ENCODE data around the gene RASL10B. TPM values are rescaled to one million over a fixed set of nuclear protein-coding genes. Genes with fewer than 3 reads are reported as not detected.
"Not testable (repeated sequence)": the region's sequence is repeated elsewhere in the genome, so short reads cannot be mapped to it uniquely, and the experiment has no call there.

The RASL10B gene
- polyA plus RNA-seq, 1 donor (not counting 4 experiments of a cell fraction or from before 2014, with no cell fraction given) = 0.07 TPM

DNA sequence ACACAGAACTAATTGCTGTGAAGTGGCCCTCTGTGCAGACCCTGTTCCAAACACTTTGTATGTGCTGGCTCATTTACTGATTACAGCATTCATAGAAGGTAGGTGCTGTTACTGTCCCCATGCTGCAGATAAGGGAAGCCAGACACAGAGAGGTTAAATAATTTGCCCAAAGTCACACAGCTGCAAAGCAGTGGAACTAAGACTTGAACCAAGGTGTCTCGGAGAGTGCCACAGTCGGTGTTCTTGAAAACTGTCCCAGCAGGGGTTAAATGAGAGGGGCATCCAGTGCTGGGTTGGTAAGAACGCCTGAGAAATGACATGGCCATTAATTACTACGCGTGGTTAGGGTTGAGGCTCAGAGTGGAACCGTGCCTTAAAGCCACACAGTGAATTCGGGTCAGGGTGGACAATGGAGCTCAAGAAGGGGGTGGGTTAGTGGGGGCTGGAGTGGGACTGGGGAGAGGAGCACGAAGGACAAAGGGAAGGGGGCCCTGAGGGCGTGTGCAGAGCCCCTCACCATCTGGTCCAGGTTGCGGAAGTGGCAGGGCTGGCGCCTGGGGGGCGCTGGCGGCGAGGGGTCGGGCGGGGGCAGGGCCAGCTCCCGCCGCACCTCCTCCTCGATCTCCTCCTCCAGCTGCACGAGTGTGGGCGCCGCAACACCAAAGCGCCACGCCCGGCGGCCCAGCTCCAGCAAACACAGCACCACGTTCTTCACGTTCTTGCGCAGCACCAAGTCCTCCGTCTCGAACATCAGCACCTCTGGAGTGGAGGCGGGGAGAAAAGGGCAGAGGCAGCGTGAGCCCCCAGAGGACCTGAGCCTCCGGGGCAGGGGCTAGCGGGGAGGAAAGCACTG is 18.3 kb downstream of the RASL10B start:
- dilution Hi-C loops (cut with MboI; ENCODE audit: extremely low pct_ligation_motif_present, low sequenced_read_pairs) = no loop called here
- peaks cover 3% of the 10 kb centered on the region for H3K9me1 ChIP-seq (ENCODE audit: control insufficient read depth, extremely low read depth, insufficient read depth, low read length)
- H2AFZ ChIP-seq (ENCODE audit: control insufficient read depth, low read length) = peak overlapping the region; percentile 33
- no peaks in the 10 kb centered on the region for H3K9me3 ChIP-seq (ENCODE audit: control insufficient read depth, low read depth, low read length)
- H4K20me1 ChIP-seq (ENCODE audit: control insufficient read depth, extremely low read depth, insufficient read depth, low read length) = no peaks in the 10 kb centered on the region
- H3K79me2 ChIP-seq (ENCODE audit: control insufficient read depth, insufficient read depth, low read length) = no peaks in the 10 kb centered on the region
- peak overlapping the region; percentile 25 for H3K4me2 ChIP-seq (ENCODE audit: control insufficient read depth, extremely low read depth, insufficient read depth, low read depth, low read length)
- no peaks in the 10 kb centered on the region for H3K27me3 ChIP-seq (ENCODE audit: control insufficient read depth, extremely low read depth, insufficient read depth, low read length)
- TF ChIP-seq EZH2 (IDR thresholded peaks at IDR 0.05; ENCODE audit: low read length) = no peak
- TF ChIP-seq, protein P1, sequence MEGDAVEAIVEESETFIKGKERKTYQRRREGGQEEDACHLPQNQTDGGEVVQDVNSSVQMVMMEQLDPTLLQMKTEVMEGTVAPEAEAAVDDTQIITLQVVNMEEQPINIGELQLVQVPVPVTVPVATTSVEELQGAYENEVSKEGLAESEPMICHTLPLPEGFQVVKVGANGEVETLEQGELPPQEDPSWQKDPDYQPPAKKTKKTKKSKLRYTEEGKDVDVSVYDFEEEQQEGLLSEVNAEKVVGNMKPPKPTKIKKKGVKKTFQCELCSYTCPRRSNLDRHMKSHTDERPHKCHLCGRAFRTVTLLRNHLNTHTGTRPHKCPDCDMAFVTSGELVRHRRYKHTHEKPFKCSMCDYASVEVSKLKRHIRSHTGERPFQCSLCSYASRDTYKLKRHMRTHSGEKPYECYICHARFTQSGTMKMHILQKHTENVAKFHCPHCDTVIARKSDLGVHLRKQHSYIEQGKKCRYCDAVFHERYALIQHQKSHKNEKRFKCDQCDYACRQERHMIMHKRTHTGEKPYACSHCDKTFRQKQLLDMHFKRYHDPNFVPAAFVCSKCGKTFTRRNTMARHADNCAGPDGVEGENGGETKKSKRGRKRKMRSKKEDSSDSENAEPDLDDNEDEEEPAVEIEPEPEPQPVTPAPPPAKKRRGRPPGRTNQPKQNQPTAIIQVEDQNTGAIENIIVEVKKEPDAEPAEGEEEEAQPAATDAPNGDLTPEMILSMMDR (optimal IDR thresholded peaks at IDR 0.05 in 1 of 3, IDR thresholded peaks at IDR 0.05 in 1 of 3, conservative IDR thresholded peaks at IDR 0.05 in 1 of 3; ENCODE audit: extremely low read depth in 1 of 3, insufficient read depth in 2 of 3, low read length in 3 of 3) = no peak
- no peak overlapping the region for H3K27ac ChIP-seq (ENCODE audit: control insufficient read depth, insufficient read depth, low read length)
- FAIRE-seq (no peak), DNase-seq (ENCODE audit: low read depth, low spot score) (no peak)
- no peak overlapping the region for H3K9ac ChIP-seq (ENCODE audit: control insufficient read depth, extremely low read depth, insufficient read depth, low read length)
- peaks cover 28% of the 10 kb centered on the region for H3K4me1 ChIP-seq (ENCODE audit: control insufficient read depth, extremely low read depth, insufficient read depth, low read length)
- H3K36me3 ChIP-seq (ENCODE audit: control insufficient read depth in 2 of 2, extremely low read depth in 1 of 2, insufficient read depth in 2 of 2, low read length in 2 of 2) = no peaks in the 10 kb centered on the region
- no peak overlapping the region for H3K4me3 ChIP-seq (ENCODE audit: control insufficient read depth in 2 of 3, extremely low read depth in 1 of 3, insufficient read depth in 2 of 3, low read depth in 1 of 3, low read length in 3 of 3)

GRCh38 chr17:35750526-35751395 is 19.3 kb downstream of the RASL10B start:
- dilution Hi-C loops (cut with MboI; ENCODE audit: extremely low pct_ligation_motif_present, low sequenced_read_pairs) = no loop called here
- Histone ChIP-seq H3K36me3 (ENCODE audit: control insufficient read depth in 2 of 2, extremely low read depth in 1 of 2, insufficient read depth in 2 of 2, low read length in 2 of 2) (no peaks in the 10 kb centered on the region), H3K27me3 (ENCODE audit: control insufficient read depth, extremely low read depth, insufficient read depth, low read length) (no peaks in the 10 kb centered on the region), H3K9me3 (ENCODE audit: control insufficient read depth, low read depth, low read length) (no peaks in the 10 kb centered on the region), H2AFZ (ENCODE audit: control insufficient read depth, low read length) (no peak overlapping the region), H3K27ac (ENCODE audit: control insufficient read depth, insufficient read depth, low read length) (no peak overlapping the region), H3K4me3 (ENCODE audit: control insufficient read depth in 2 of 3, extremely low read depth in 1 of 3, insufficient read depth in 2 of 3, low read depth in 1 of 3, low read length in 3 of 3) (no peak overlapping the region), H4K20me1 (ENCODE audit: control insufficient read depth, extremely low read depth, insufficient read depth, low read length) (no peaks in the 10 kb centered on the region), H3K9me1 (ENCODE audit: control insufficient read depth, extremely low read depth, insufficient read depth, low read length) (peaks cover 3% of the 10 kb centered on the region), H3K79me2 (ENCODE audit: control insufficient read depth, insufficient read depth, low read length) (no peaks in the 10 kb centered on the region), H3K4me1 (ENCODE audit: control insufficient read depth, extremely low read depth, insufficient read depth, low read length) (peaks cover 28% of the 10 kb centered on the region), H3K4me2 (ENCODE audit: control insufficient read depth, extremely low read depth, insufficient read depth, low read depth, low read length) (peak overlapping the region; percentile 25), H3K9ac (ENCODE audit: control insufficient read depth, extremely low read depth, insufficient read depth, low read length) (no peak overlapping the region)
- no peak for FAIRE-seq
- DNase-seq (ENCODE audit: low read depth, low spot score) = no peak
- TF ChIP-seq, protein P1 (optimal IDR thresholded peaks at IDR 0.05 in 1 of 3, IDR thresholded peaks at IDR 0.05 in 1 of 3, conservative IDR thresholded peaks at IDR 0.05 in 1 of 3; ENCODE audit: extremely low read depth in 1 of 3, insufficient read depth in 2 of 3, low read length in 3 of 3) = no peak
- TF ChIP-seq EZH2 (IDR thresholded peaks at IDR 0.05; ENCODE audit: low read length) = no peak

DNA sequence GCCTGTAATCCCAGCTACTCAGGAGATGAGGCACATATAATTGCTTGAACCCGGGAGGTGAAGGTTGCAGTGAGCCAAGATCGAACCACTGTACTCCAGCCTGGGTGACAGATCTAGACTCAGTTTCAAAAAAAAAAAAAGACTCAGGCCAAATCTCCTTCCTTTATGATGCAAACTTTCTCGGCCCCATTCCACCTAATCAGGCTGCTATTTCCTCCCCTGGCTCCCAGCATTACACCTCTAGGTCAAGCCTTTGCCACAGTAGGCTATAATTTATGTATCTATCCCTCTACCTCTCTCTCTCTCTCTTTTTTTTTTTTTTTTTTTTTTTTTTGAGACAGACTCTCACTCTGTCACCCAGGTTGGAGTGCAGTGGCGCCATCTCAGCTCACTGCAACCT is 20.1 kb downstream of the RASL10B start:
- H3K27me3 ChIP-seq (ENCODE audit: control insufficient read depth, extremely low read depth, insufficient read depth, low read length); DNase-seq (ENCODE audit: low read depth, low spot score); dilution Hi-C loops (cut with MboI; ENCODE audit: extremely low pct_ligation_motif_present, low sequenced_read_pairs); H3K4me3 ChIP-seq (ENCODE audit: control insufficient read depth in 2 of 3, extremely low read depth in 1 of 3, insufficient read depth in 2 of 3, low read depth in 1 of 3, low read length in 3 of 3); H3K36me3 ChIP-seq (ENCODE audit: control insufficient read depth in 2 of 2, extremely low read depth in 1 of 2, insufficient read depth in 2 of 2, low read length in 2 of 2); H3K9me1 ChIP-seq (ENCODE audit: control insufficient read depth, extremely low read depth, insufficient read depth, low read length); H3K79me2 ChIP-seq (ENCODE audit: control insufficient read depth, insufficient read depth, low read length); H3K27ac ChIP-seq (ENCODE audit: control insufficient read depth, insufficient read depth, low read length); H3K4me2 ChIP-seq (ENCODE audit: control insufficient read depth, extremely low read depth, insufficient read depth, low read depth, low read length); H3K9ac ChIP-seq (ENCODE audit: control insufficient read depth, extremely low read depth, insufficient read depth, low read length); H2AFZ ChIP-seq (ENCODE audit: control insufficient read depth, low read length); FAIRE-seq; H4K20me1 ChIP-seq (ENCODE audit: control insufficient read depth, extremely low read depth, insufficient read depth, low read length); H3K9me3 ChIP-seq (ENCODE audit: control insufficient read depth, low read depth, low read length): not testable (repeated sequence)
- peaks cover 28% of the 10 kb centered on the region for H3K4me1 ChIP-seq (ENCODE audit: control insufficient read depth, extremely low read depth, insufficient read depth, low read length)

Measured in keratinocyte (primary cell).